NT2/D1 (cell line): ENCODE results near the gene PLXNA2.

Experiments
- SUZ12 ChIP-seq: IDR thresholded peaks from 2 replicates; pipeline ENCODE4 v1.6.1; 2011; ENCODE audit not compliant: insufficient read length, insufficient read depth; ENCODE audit errors: extremely low read depth
- YY1 ChIP-seq: IDR thresholded peaks from 2 replicates; pipeline ENCODE4 v1.6.1; 2011; ENCODE audit not compliant: insufficient read length, insufficient read depth
- ZNF274 ChIP-seq: IDR thresholded peaks from 2 replicates; pipeline ENCODE4 v1.6.1; 2011; ENCODE audit warnings: mild to moderate bottlenecking, low read depth, low read length

- TF ChIP-seq YY1 (no peak), ZNF274 (no peak), SUZ12 (no peak)
Measured at GRCh38 chr1:207997486-207998268, 246.5 kb downstream of the PLXNA2 start.
